ENCODE measurements around the gene EEA1. TPM values are rescaled to one million over a fixed set of nuclear protein-coding genes. Genes with fewer than 3 reads are reported as not detected.

EEA1 gene
- total and polyA plus RNA-seq, 10 of the 15 experiments (the other 5 are each of a cell fraction or from before 2014, with no cell fraction given): 5.5 to 40.3 (median 13.5) TPM

GRCh38 chr12:92732216-92732615 lies 196.9 kb downstream of the EEA1 start:
- Histone ChIP-seq H3K79me2 (ENCODE audit: control insufficient read depth, insufficient read depth, low read length) (no peaks in the 10 kb centered on the region), H4K20me1 (ENCODE audit: control insufficient read depth, insufficient read depth) (no peaks in the 10 kb centered on the region), H3K4me3 (no peak overlapping the region), H3K4me2 (ENCODE audit: control insufficient read depth, insufficient read depth) (no peak overlapping the region), H2AFZ (ENCODE audit: control insufficient read depth, low read depth, low read length) (no peak overlapping the region), H3K9me3 (replicated peaks; ENCODE audit: control insufficient read depth, insufficient read depth, low read length) (no peaks in the 10 kb centered on the region), H3K27ac (ENCODE audit: control insufficient read depth, insufficient read depth) (no peak overlapping the region), H3K9ac (ENCODE audit: control insufficient read depth, insufficient read depth, low read length) (no peak overlapping the region), H3K27me3 (replicated peaks in 1 of 2; ENCODE audit: control insufficient read depth in 2 of 2, insufficient read depth in 2 of 2, low read length in 1 of 2) (no peaks in the 10 kb centered on the region), H3K4me1 (ENCODE audit: control insufficient read depth, insufficient read depth, low read length) (no peaks in the 10 kb centered on the region), H3K36me3 (ENCODE audit: control insufficient read depth in 2 of 2, insufficient read depth in 2 of 2, low read length in 1 of 2) (no peaks in the 10 kb centered on the region)
- ChIA-PET SMC1A (ENCODE audit: uncharacterized antibody, unreplicated experiment) (no interaction called here), RAD21 (ENCODE audit: unreplicated experiment) (no interaction called here), CTCF (no interaction called here), POLR2A (no interaction called here)
- ATAC-seq: no peak
- no peak for FAIRE-seq
- no peak for DNase-seq (ENCODE audit: low read depth, low spot score)
- TF ChIP-seq STAT3 (IDR thresholded peaks at IDR 0.05; ENCODE audit: low read depth, low read length) (no peak), POLR2A (IDR thresholded peaks at IDR 0.05; ENCODE audit: low read depth, low read length) (no peak), SREBF1 (IDR thresholded peaks at IDR 0.05; ENCODE audit: low read length) (no peak), ASH2L (IDR thresholded peaks at IDR 0.05; ENCODE audit: borderline replicate concordance, low read depth) (no peak), IRF4 (IDR thresholded peaks at IDR 0.05; ENCODE audit: low read depth, low read length) (no peak), SMARCA5 (IDR thresholded peaks at IDR 0.05) (no peak), IKZF1 (conservative IDR thresholded peaks at IDR 0.05) (no peak), MYC (IDR thresholded peaks at IDR 0.05; ENCODE audit: insufficient read depth, insufficient read length, insufficient replicate concordance, low read length, severe bottlenecking) (no peak)
- 91% methylated on average over 5 of the region's 5 CpGs for WGBS (ENCODE audit: insufficient coverage, insufficient replicate concordance, low lambda C conversion rate, missing lambda C conversion rate)
- no TSS peak for BruUV-seq (replicated peaks)
- intact Hi-C loops (cut with micrococcal nuclease; ENCODE audit: unreplicated experiment): no loop called here
- in situ Hi-C loops (cut with MboI): no loop called here

GRCh38 chr12:92730758-92731157 lies 198.3 kb downstream of the EEA1 start:
- Histone ChIP-seq H3K36me3 (ENCODE audit: control insufficient read depth in 2 of 2, insufficient read depth in 2 of 2, low read length in 1 of 2) (no peaks in the 10 kb centered on the region), H3K4me1 (ENCODE audit: control insufficient read depth, insufficient read depth, low read length) (no peaks in the 10 kb centered on the region), H2AFZ (ENCODE audit: control insufficient read depth, low read depth, low read length) (no peak overlapping the region), H4K20me1 (ENCODE audit: control insufficient read depth, insufficient read depth) (no peaks in the 10 kb centered on the region), H3K27ac (ENCODE audit: control insufficient read depth, insufficient read depth) (no peak overlapping the region), H3K9ac (ENCODE audit: control insufficient read depth, insufficient read depth, low read length) (no peak overlapping the region), H3K27me3 (replicated peaks in 1 of 2; ENCODE audit: control insufficient read depth in 2 of 2, insufficient read depth in 2 of 2, low read length in 1 of 2) (no peaks in the 10 kb centered on the region), H3K79me2 (ENCODE audit: control insufficient read depth, insufficient read depth, low read length) (no peaks in the 10 kb centered on the region), H3K4me2 (ENCODE audit: control insufficient read depth, insufficient read depth) (no peak overlapping the region), H3K9me3 (replicated peaks; ENCODE audit: control insufficient read depth, insufficient read depth, low read length) (no peaks in the 10 kb centered on the region), H3K4me3 (no peak overlapping the region)
- ATAC-seq (no peak), FAIRE-seq (no peak), DNase-seq (ENCODE audit: low read depth, low spot score) (no peak)
- ChIA-PET RAD21 (ENCODE audit: unreplicated experiment) (no interaction called here), SMC1A (ENCODE audit: uncharacterized antibody, unreplicated experiment) (interaction anchor here (1.1 to 1.6 kb wide), 2 partner anchors 23 to 52 kb away, joined by 3 read pairs; no protein-coding TSS in a partner anchor), POLR2A (interaction anchor here (0.5 to 1.0 kb wide), 2 partner anchors 8 to 935 kb away, joined by 3 to 5 read pairs; no protein-coding TSS in a partner anchor), CTCF (interaction anchor here (1.2 to 1.3 kb wide), 2 partner anchors 38 to 76 kb away, joined by 3 to 4 read pairs; no protein-coding TSS in a partner anchor)
- in situ Hi-C loops (cut with MboI): no loop called here
- BruUV-seq (replicated peaks): no TSS peak
- intact Hi-C loops (cut with micrococcal nuclease; ENCODE audit: unreplicated experiment): no loop called here
- 86% methylated on average over 5 of the region's 5 CpGs for WGBS (ENCODE audit: insufficient coverage, insufficient replicate concordance, low lambda C conversion rate, missing lambda C conversion rate)
- TF ChIP-seq PML (IDR thresholded peaks at IDR 0.05; ENCODE audit: low read length) (no peak), CREB1 (IDR thresholded peaks at IDR 0.05; ENCODE audit: low read depth) (no peak), PAX8 (IDR thresholded peaks at IDR 0.05) (no peak), CEBPB (IDR thresholded peaks at IDR 0.05; ENCODE audit: borderline replicate concordance in 1 of 2, low read depth in 2 of 2, low read length in 2 of 2) (no peak), E4F1 (IDR thresholded peaks at IDR 0.05; ENCODE audit: borderline replicate concordance, partially characterized antibody) (no peak), SREBF1 (IDR thresholded peaks at IDR 0.05; ENCODE audit: low read length) (no peak), NBN (IDR thresholded peaks at IDR 0.05) (no peak)
- TF ChIP-seq, protein P1, sequence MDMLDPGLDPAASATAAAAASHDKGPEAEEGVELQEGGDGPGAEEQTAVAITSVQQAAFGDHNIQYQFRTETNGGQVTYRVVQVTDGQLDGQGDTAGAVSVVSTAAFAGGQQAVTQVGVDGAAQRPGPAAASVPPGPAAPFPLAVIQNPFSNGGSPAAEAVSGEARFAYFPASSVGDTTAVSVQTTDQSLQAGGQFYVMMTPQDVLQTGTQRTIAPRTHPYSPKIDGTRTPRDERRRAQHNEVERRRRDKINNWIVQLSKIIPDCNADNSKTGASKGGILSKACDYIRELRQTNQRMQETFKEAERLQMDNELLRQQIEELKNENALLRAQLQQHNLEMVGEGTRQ (IDR thresholded peaks at IDR 0.05; ENCODE audit: borderline replicate concordance, low read depth, low read length): no peak
